Measurements from ENCODE around the gene ACTL10.
A peak's percentile ranks its signal among the peaks of the same experiment; 100 is the strongest.
"Not testable (repeated sequence)": the region's sequence is repeated elsewhere in the genome, so short reads cannot be mapped to it uniquely, and the experiment has no call there.

ACTL10 gene

GRCh38 chr20:33666293-33667244, at the start of gene ACTL10:
TSS of gene ACTL10 (plus strand) at chr20:33666943. CDS start at chr20:33667498, 555 bp downstream.
- peak; percentile 41 for DNase-seq
- in situ Hi-C loops (cut with MboI; ENCODE audit: low pct_unique_long_range_greater_than_20kb, low sequenced_read_pairs) = loop anchor here (25.0 kb wide), 1 partner anchor 204 kb away; no protein-coding TSS in a partner anchor

- DNase-seq = no peak
- in situ Hi-C loops (cut with MboI; ENCODE audit: low pct_unique_long_range_greater_than_20kb, low sequenced_read_pairs) = no loop called here
These were observed 44.9 kb upstream of the ACTL10 start for GRCh38 chr20:33621717-33622400.

- in situ Hi-C loops (cut with MboI; ENCODE audit: low pct_unique_long_range_greater_than_20kb, low sequenced_read_pairs) = no loop called here
- no peak for DNase-seq
These were observed 43.9 kb upstream of the ACTL10 start for GRCh38 chr20:33622705-33623365.

GRCh38 chr20:33624399-33624798, 42.3 kb upstream of the ACTL10 start:
- DNase-seq = no peak
- in situ Hi-C loops (cut with MboI; ENCODE audit: low pct_unique_long_range_greater_than_20kb, low sequenced_read_pairs) = no loop called here

- in situ Hi-C loops (cut with MboI; ENCODE audit: low pct_unique_long_range_greater_than_20kb, low sequenced_read_pairs) = no loop called here
- DNase-seq = no peak
These were observed 40.6 kb upstream of the ACTL10 start for GRCh38 chr20:33626190-33626589.

- DNase-seq = no peak
- in situ Hi-C loops (cut with MboI; ENCODE audit: low pct_unique_long_range_greater_than_20kb, low sequenced_read_pairs) = no loop called here
These were observed 39.0 kb upstream of the ACTL10 start for GRCh38 chr20:33627577-33628216.

- in situ Hi-C loops (cut with MboI; ENCODE audit: low pct_unique_long_range_greater_than_20kb, low sequenced_read_pairs) = no loop called here
These were observed 37.2 kb upstream of the ACTL10 start for GRCh38 chr20:33629533-33629932.

GRCh38 chr20:33629979-33630378, 36.8 kb upstream of the ACTL10 start:
- in situ Hi-C loops (cut with MboI; ENCODE audit: low pct_unique_long_range_greater_than_20kb, low sequenced_read_pairs) = no loop called here

More at GRCh38 chr20:33629533-33629932, 37.2 kb upstream of the ACTL10 start:
- no peak for DNase-seq

GRCh38 chr20:33630507-33630906, 36.2 kb upstream of the ACTL10 start:
- DNase-seq = no peak
- in situ Hi-C loops (cut with MboI; ENCODE audit: low pct_unique_long_range_greater_than_20kb, low sequenced_read_pairs) = no loop called here

More at GRCh38 chr20:33629979-33630378, 36.8 kb upstream of the ACTL10 start:
- DNase-seq = no peak

GRCh38 chr20:33631910-33632309, 34.8 kb upstream of the ACTL10 start:
- in situ Hi-C loops (cut with MboI; ENCODE audit: low pct_unique_long_range_greater_than_20kb, low sequenced_read_pairs); DNase-seq: not testable (repeated sequence)

- in situ Hi-C loops (cut with MboI; ENCODE audit: low pct_unique_long_range_greater_than_20kb, low sequenced_read_pairs) = no loop called here
- DNase-seq = no peak
These were observed 31.4 kb upstream of the ACTL10 start for GRCh38 chr20:33635341-33635740.

GRCh38 chr20:33636776-33637175, 30.0 kb upstream of the ACTL10 start:
- in situ Hi-C loops (cut with MboI; ENCODE audit: low pct_unique_long_range_greater_than_20kb, low sequenced_read_pairs) = no loop called here
- DNase-seq = no peak

GRCh38 chr20:33640287-33640686, 26.5 kb upstream of the ACTL10 start:
- in situ Hi-C loops (cut with MboI; ENCODE audit: low pct_unique_long_range_greater_than_20kb, low sequenced_read_pairs) = no loop called here
- DNase-seq = no peak

GRCh38 chr20:33644313-33645071, 22.3 kb upstream of the ACTL10 start:
- no peak for DNase-seq
- in situ Hi-C loops (cut with MboI; ENCODE audit: low pct_unique_long_range_greater_than_20kb, low sequenced_read_pairs) = no loop called here

- no peak for DNase-seq
- in situ Hi-C loops (cut with MboI; ENCODE audit: low pct_unique_long_range_greater_than_20kb, low sequenced_read_pairs) = no loop called here
These were observed 21.7 kb upstream of the ACTL10 start for GRCh38 chr20:33645072-33645358.

GRCh38 chr20:33645396-33645795, 21.3 kb upstream of the ACTL10 start:
- in situ Hi-C loops (cut with MboI; ENCODE audit: low pct_unique_long_range_greater_than_20kb, low sequenced_read_pairs) = no loop called here
- DNase-seq = no peak

- in situ Hi-C loops (cut with MboI; ENCODE audit: low pct_unique_long_range_greater_than_20kb, low sequenced_read_pairs) = no loop called here
- no peak for DNase-seq
These were observed 20.6 kb upstream of the ACTL10 start for GRCh38 chr20:33646191-33646590.

GRCh38 chr20:33646959-33647602, 19.7 kb upstream of the ACTL10 start:
- in situ Hi-C loops (cut with MboI; ENCODE audit: low pct_unique_long_range_greater_than_20kb, low sequenced_read_pairs); DNase-seq: not testable (repeated sequence)
